Aortic smooth muscle cell (primary cell): Measurements from ENCODE around the gene ADD3. TPM values are rescaled to one million over a fixed set of nuclear protein-coding genes. Genes with fewer than 3 reads are reported as not detected.

Experiments used
- total RNA-seq: library from RNA; depleted of rRNA; stranded (reverse); fragments of >200 nt; gene quantifications from 2 replicates; pipeline ENCODE4 v1.2.3, GENCODE V29; 2014

Gene ADD3, protein sequence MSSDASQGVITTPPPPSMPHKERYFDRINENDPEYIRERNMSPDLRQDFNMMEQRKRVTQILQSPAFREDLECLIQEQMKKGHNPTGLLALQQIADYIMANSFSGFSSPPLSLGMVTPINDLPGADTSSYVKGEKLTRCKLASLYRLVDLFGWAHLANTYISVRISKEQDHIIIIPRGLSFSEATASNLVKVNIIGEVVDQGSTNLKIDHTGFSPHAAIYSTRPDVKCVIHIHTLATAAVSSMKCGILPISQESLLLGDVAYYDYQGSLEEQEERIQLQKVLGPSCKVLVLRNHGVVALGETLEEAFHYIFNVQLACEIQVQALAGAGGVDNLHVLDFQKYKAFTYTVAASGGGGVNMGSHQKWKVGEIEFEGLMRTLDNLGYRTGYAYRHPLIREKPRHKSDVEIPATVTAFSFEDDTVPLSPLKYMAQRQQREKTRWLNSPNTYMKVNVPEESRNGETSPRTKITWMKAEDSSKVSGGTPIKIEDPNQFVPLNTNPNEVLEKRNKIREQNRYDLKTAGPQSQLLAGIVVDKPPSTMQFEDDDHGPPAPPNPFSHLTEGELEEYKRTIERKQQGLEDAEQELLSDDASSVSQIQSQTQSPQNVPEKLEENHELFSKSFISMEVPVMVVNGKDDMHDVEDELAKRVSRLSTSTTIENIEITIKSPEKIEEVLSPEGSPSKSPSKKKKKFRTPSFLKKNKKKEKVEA
- 711 and 791 TPM in 2 replicates for total RNA-seq

GRCh38 chr10:110007701-110008517, at the start of gene ADD3:
Gene ADD3, plus strand, starts transcription at chr10:110007984. Its CDS starts 92,670 bp downstream, at chr10:110100654.

Other genes starting within 250 kb of the ADD3 start
- 247 and 252 TPM in 2 replicates for gene XPNPEP1, start 84.5 kb upstream of the ADD3 start, total RNA-seq
- gene MXI1, start 199.6 kb downstream of the ADD3 start, total RNA-seq: 11.0 and 11.7 TPM in 2 replicates